Uterus (tissue), 2 donors: ENCODE data around the gene PMS1.

Source experiments
- CTCF ChIP-seq, 4 experiments: fragments of 200-600 bp in 2 of 4; fragments of 450-650 bp in 2 of 4; sonication (generic) in 2 of 4; IDR thresholded peaks; one replicate each; pipeline ENCODE4 v1.5.1; 2016 to 2019; ENCODE audit warnings: antibody characterized with exemption in 4 of 4, mild to moderate bottlenecking in 2 of 4, moderate library complexity in 1 of 4
- POLR2A ChIP-seq, 2 donors: fragments of 450-650 bp; IDR thresholded peaks; one replicate each; pipeline ENCODE4 v1.6.1; 2016; ENCODE audit warnings: antibody characterized with exemption in 2 of 2, mild to moderate bottlenecking in 1 of 2, moderate library complexity in 1 of 2

- TF ChIP-seq CTCF (IDR thresholded peaks at IDR 0.05) = no peak
- TF ChIP-seq POLR2A (IDR thresholded peaks at IDR 0.05) = no peak
Observed at GRCh38 chr2:189854940-189855339, 70.7 kb downstream of the PMS1 start.
